HUES64 (cell line): Measurements from ENCODE around the gene CDCA7L.
"Not testable (repeated sequence)": the region's sequence is repeated elsewhere in the genome, so short reads cannot be mapped to it uniquely, and the experiment has no call there.

ENCODE experiments used
- H3K27ac ChIP-seq: 2 replicates; pipeline ENCODE4 v1.7.0; 2013; ENCODE audit warnings: low read depth, low read length, inconsistent platforms
- H3K27me3 ChIP-seq: 2 replicates; pipeline ENCODE4 v1.6.1; 2013; ENCODE audit warnings: mild to moderate bottlenecking, low read length; ENCODE audit not compliant: insufficient read depth
- H3K36me3 ChIP-seq: 2 replicates; pipeline ENCODE4 v1.6.1; 2013; ENCODE audit warnings: mild to moderate bottlenecking, low read length; ENCODE audit not compliant: insufficient read depth
- H3K4me1 ChIP-seq: 2 replicates; pipeline ENCODE4 v1.6.1; 2013; ENCODE audit warnings: mild to moderate bottlenecking, low read length, moderate library complexity; ENCODE audit not compliant: insufficient read depth
- H3K4me3 ChIP-seq: 2 replicates; pipeline ENCODE4 v1.5.1; 2013; ENCODE audit warnings: mild to moderate bottlenecking, low read length, moderate library complexity
- H3K9ac ChIP-seq: 2 replicates; pipeline ENCODE4 v1.6.1; 2013; ENCODE audit warnings: mild to moderate bottlenecking, low read depth, low read length
- H3K9me3 ChIP-seq: 2 replicates; pipeline ENCODE4 v1.6.1; 2013; ENCODE audit warnings: low read depth, low read length; ENCODE audit not compliant: insufficient read depth
- WGBS: fragments of 150-250, 120-280 bp; methylation state at CpG from one replicate; pipeline ENCODE4 v1.1.7; 2013; ENCODE audit warnings: missing lambda C conversion rate; 5-methylcytosine and 5-hydroxymethylcytosine counted together

The CDCA7L gene

GRCh38 chr7:21943436-21943835 lies 2.3 kb downstream of the CDCA7L start:
- Histone ChIP-seq H3K4me1 (peaks cover 57% of the 10 kb centered on the region), H3K27me3 (peaks cover 5% of the 10 kb centered on the region; the same call in 1 of the 2 replicates), H3K9me3 (no peaks in the 10 kb centered on the region), H3K4me3 (peak overlapping the region; percentile 83; the same call in 1 of the 2 replicates), H3K36me3 (peaks cover 11% of the 10 kb centered on the region), H3K27ac (no peak overlapping the region), H3K9ac (no peak overlapping the region)
- 87% methylated on average over 4 of the region's 5 CpGs for whole genome bisulfite sequencing

GRCh38 chr7:21942955-21943354 lies 2.7 kb downstream of the CDCA7L start:
- H3K4me1 ChIP-seq = peaks cover 57% of the 10 kb centered on the region
- H3K27me3 ChIP-seq = peaks cover 5% of the 10 kb centered on the region; the same call in 1 of the 2 replicates
- no peak overlapping the region for H3K4me3 ChIP-seq
- H3K9me3 ChIP-seq = no peaks in the 10 kb centered on the region
- H3K9ac ChIP-seq = no peak overlapping the region
- 65% methylated on average over 6 of the region's 6 CpGs for WGBS
- peaks cover 11% of the 10 kb centered on the region for H3K36me3 ChIP-seq
- no peak overlapping the region for H3K27ac ChIP-seq

- Histone ChIP-seq H3K9me3 (no peaks in the 10 kb centered on the region), H3K4me3 (no peak overlapping the region), H3K27ac (no peak overlapping the region), H3K9ac (no peak overlapping the region), H3K27me3 (no peaks in the 10 kb centered on the region), H3K36me3 (peaks cover 11% of the 10 kb centered on the region), H3K4me1 (peaks cover 53% of the 10 kb centered on the region)
- WGBS = 71% methylated on average over 3 of the region's 3 CpGs
Observed at GRCh38 chr7:21941611-21942141, 4.0 kb downstream of the CDCA7L start.

GRCh38 chr7:21939858-21940372 lies 5.8 kb downstream of the CDCA7L start:
- Histone ChIP-seq H3K27ac (no peak overlapping the region), H3K27me3 (no peaks in the 10 kb centered on the region), H3K4me1 (peaks cover 50% of the 10 kb centered on the region), H3K36me3 (peaks cover 11% of the 10 kb centered on the region), H3K9ac (no peak overlapping the region), H3K9me3 (no peaks in the 10 kb centered on the region), H3K4me3 (no peak overlapping the region)
- 90% methylated on average over 2 of the region's 3 CpGs for WGBS

- 93% methylated on average over 4 of the region's 4 CpGs for WGBS
- no peak overlapping the region for H3K4me3 ChIP-seq
Observed at GRCh38 chr7:21939136-21939857, 6.4 kb downstream of the CDCA7L start.

GRCh38 chr7:21938463-21938862 lies 7.2 kb downstream of the CDCA7L start:
- H3K4me3 ChIP-seq = no peak overlapping the region
- H3K4me1 ChIP-seq = peaks cover 51% of the 10 kb centered on the region
- H3K36me3 ChIP-seq = peaks cover 11% of the 10 kb centered on the region
- 98% methylated on average over 2 of the region's 2 CpGs for WGBS
- H3K27ac ChIP-seq = no peak overlapping the region
- H3K9me3 ChIP-seq = no peaks in the 10 kb centered on the region
- no peaks in the 10 kb centered on the region for H3K27me3 ChIP-seq
- H3K9ac ChIP-seq = no peak overlapping the region

More at GRCh38 chr7:21939136-21939857, 6.4 kb downstream of the CDCA7L start:
- no peak overlapping the region for H3K27ac ChIP-seq
- H3K27me3 ChIP-seq = no peaks in the 10 kb centered on the region
- H3K9ac ChIP-seq = no peak overlapping the region
- H3K4me1 ChIP-seq = peaks cover 55% of the 10 kb centered on the region
- no peaks in the 10 kb centered on the region for H3K9me3 ChIP-seq
- H3K36me3 ChIP-seq = peaks cover 11% of the 10 kb centered on the region

GRCh38 chr7:21934808-21935207 lies 10.9 kb downstream of the CDCA7L start:
- Histone ChIP-seq H3K4me1 (peaks cover 19% of the 10 kb centered on the region), H3K9me3 (no peaks in the 10 kb centered on the region), H3K9ac (no peak overlapping the region), H3K4me3 (no peak overlapping the region), H3K27ac (no peak overlapping the region), H3K36me3 (peaks cover 8% of the 10 kb centered on the region), H3K27me3 (no peaks in the 10 kb centered on the region)

- not testable (repeated sequence) for H3K36me3 ChIP-seq, H3K27me3 ChIP-seq, H3K9me3 ChIP-seq, H3K27ac ChIP-seq, H3K9ac ChIP-seq, H3K4me3 ChIP-seq, H3K4me1 ChIP-seq
- 95% methylated on average over 2 of the region's 3 CpGs for WGBS
Observed at GRCh38 chr7:21933293-21933692, 12.4 kb downstream of the CDCA7L start.

- Histone ChIP-seq H3K27me3 (no peaks in the 10 kb centered on the region), H3K9me3 (no peaks in the 10 kb centered on the region), H3K4me3 (no peak overlapping the region), H3K9ac (no peak overlapping the region), H3K27ac (no peak overlapping the region), H3K4me1 (peaks cover 30% of the 10 kb centered on the region), H3K36me3 (no peaks in the 10 kb centered on the region)
- 78% methylated on average over 6 of the region's 6 CpGs for WGBS
Observed at GRCh38 chr7:21927693-21928092, 18.0 kb downstream of the CDCA7L start.

- no peak overlapping the region for H3K27ac ChIP-seq
- H3K4me3 ChIP-seq = no peak overlapping the region
- no peaks in the 10 kb centered on the region for H3K27me3 ChIP-seq
- H3K4me1 ChIP-seq = peaks cover 38% of the 10 kb centered on the region
- no peak overlapping the region for H3K9ac ChIP-seq
- no peaks in the 10 kb centered on the region for H3K36me3 ChIP-seq
- 87% methylated on average over 1 of the region's 1 CpG for WGBS
- no peaks in the 10 kb centered on the region for H3K9me3 ChIP-seq
Observed at GRCh38 chr7:21926448-21926847, 19.3 kb downstream of the CDCA7L start.

GRCh38 chr7:21923658-21924057 lies 22.0 kb downstream of the CDCA7L start:
- Histone ChIP-seq H3K4me3 (no peak overlapping the region), H3K27me3 (no peaks in the 10 kb centered on the region), H3K27ac (no peak overlapping the region), H3K9me3 (no peaks in the 10 kb centered on the region), H3K36me3 (no peaks in the 10 kb centered on the region), H3K4me1 (peaks cover 57% of the 10 kb centered on the region), H3K9ac (no peak overlapping the region)
- WGBS = 6% methylated on average over 1 of the region's 2 CpGs
